Activated B cell treated with CpG ODN at 0.5 μM for 24 hours (primary cell): ENCODE measurements around the gene CAMK2G. TPM values are rescaled to one million over a fixed set of nuclear protein-coding genes. Genes with fewer than 3 reads are reported as not detected.

Experiments
- ATAC-seq: fragments of 200-7000 bp; cut with Tn5 transposase; one replicate; pipeline ENCODE4 v1.10.0; 2021; ENCODE audit warnings: low read depth, mild to moderate bottlenecking, moderate library complexity
- CTCF ChIA-PET: fragments of 350-600 bp; sonication (Branson Sonifier 250); formaldehyde crosslinking; loops from one replicate; lab custom pipeline; 2021; ENCODE audit warnings: antibody characterized with exemption; lab: Charles Lee
- POLR2A ChIA-PET: fragments of 350-600 bp; sonication (Branson Sonifier 250); formaldehyde crosslinking; loops from one replicate; lab custom pipeline; 2021; ENCODE audit warnings: antibody characterized with exemption; lab: Charles Lee
- DNase-seq: peaks from one replicate; pipeline ENCODE4 v3.0.0; 2022
- H3K27ac Mint-ChIP-seq: one replicate; pipeline ENCODE4 v1.8.0; 2020; ENCODE audit warnings: mixed read lengths
- H3K27me3 Mint-ChIP-seq: one replicate; pipeline ENCODE4 v1.8.0; 2021; ENCODE audit warnings: mixed read lengths
- H3K36me3 Mint-ChIP-seq: one replicate; pipeline ENCODE4 v1.8.0; 2021; ENCODE audit warnings: low read depth, mixed read lengths
- H3K4me1 Mint-ChIP-seq: one replicate; pipeline ENCODE4 v1.8.0; 2021; ENCODE audit warnings: mixed read lengths
- H3K4me3 Mint-ChIP-seq: one replicate; pipeline ENCODE4 v1.8.0; 2020; ENCODE audit warnings: mild to moderate bottlenecking, mixed read lengths
- H3K9me3 Mint-ChIP-seq: one replicate; pipeline ENCODE4 v1.8.0; 2020; ENCODE audit warnings: mixed read lengths
- CTCF ChIP-seq: fragments of 200-600 bp; IDR thresholded peaks from one replicate; pipeline ENCODE4 v1.8.0; 2022; ENCODE audit warnings: antibody characterized with exemption, mild to moderate bottlenecking
- intact Hi-C: fragments of 100-400 bp; cut with micrococcal nuclease; formaldehyde crosslinking; loops from one replicate; pipeline ENCODE4 v1.15.1; 2024
- total RNA-seq: library from RNA; stranded (reverse); gene quantifications from 2 replicates; pipeline ENCODE4 v1.2.3, GENCODE V29; 2022

CAMK2G gene
- total RNA-seq, 1 donor from 2014 or later, result 19.9 TPM

DNA sequence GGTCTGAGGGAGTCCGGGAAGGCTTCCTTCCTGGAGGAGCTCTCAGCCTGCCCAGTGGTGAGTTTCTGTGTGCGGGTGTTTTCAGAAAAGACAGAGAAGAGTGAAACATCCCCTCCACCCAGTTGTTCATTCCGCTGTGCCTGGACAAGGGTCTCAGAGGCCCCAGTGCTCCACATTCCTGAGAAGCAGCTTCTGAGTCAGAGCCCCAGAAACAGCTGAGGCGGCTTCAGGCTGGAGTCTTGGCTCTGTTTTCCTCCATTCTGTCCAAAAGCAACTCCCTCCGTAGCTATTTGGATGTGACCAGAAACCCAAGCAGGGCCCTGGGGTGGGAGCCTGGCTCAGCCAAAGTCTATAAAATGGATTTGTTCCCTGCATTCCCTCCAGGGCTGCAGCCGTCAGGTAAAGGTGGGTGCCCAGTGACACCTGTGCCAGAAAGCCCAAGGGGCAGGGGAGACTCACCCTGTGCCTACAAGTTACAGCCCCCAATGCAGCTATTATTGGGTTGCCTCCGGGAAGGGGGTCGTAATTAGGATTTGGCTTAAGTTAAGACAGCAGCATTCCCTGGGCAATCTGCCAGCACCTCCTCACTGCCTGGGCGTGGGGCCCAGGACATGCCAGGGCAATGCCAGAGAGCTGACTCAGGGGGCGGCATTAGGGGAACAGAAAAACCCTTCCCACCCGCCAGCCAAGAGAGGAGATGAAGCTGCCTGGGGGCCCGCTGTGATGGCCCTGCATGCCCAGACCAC lies 13.1 kb upstream of the CAMK2G start:
- ChIA-PET CTCF (interaction anchor here (1.0 to 10.8 kb wide), 15 partner anchors 7 to 347 kb away, joined by 3 to 181 read pairs (median 8); no protein-coding TSS in a partner anchor), POLR2A (interaction anchor here (0.6 kb wide), 1 partner anchor 792 kb away, joined by 6 read pairs; no protein-coding TSS in a partner anchor)
- no peak overlapping the region for H3K27ac Mint-ChIP-seq
- DNase-seq, result no peak
- TF ChIP-seq CTCF, result no peak
- peaks cover 11% of the 10 kb centered on the region for H3K4me1 Mint-ChIP-seq
- no peaks in the 10 kb centered on the region for H3K36me3 Mint-ChIP-seq
- intact Hi-C loops, result loop anchor here (5.0 kb wide), 2 partner anchors 1215 to 1350 kb away; partner anchors contain the start of gene COMTD1
- no peaks in the 10 kb centered on the region for H3K27me3 Mint-ChIP-seq
- H3K4me3 Mint-ChIP-seq, result no peak overlapping the region
- H3K9me3 Mint-ChIP-seq, result no peaks in the 10 kb centered on the region
- no peak for ATAC-seq

DNA sequence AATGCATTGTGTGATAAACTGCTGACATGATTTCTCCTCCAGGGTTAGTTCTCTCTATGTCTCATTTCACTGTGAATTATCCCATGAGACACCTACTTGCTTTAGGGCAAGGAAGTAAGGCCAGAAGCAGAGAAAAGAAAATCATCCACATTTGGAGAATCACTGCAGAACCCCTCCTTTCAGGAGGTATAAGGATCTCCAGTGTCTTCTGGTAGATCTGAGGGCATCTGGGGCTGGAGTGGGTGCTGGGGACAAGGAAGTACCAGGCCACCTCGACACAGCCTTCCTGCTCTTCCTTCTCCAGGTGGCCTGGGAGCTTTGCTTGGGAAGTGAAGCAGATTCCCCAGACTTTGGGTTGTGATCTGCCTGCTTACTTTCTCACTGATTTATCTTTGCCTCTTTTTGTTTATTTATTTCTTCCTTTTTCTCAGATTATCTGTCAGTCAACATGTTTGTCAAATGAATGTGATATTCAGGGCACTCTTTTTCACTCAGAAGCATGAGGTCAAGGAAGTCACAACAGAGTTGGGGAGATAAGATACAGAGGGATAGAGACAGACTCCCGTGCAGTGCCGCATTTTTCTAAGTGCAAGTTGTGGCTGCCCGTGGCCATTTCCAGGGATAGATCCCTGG lies 12.4 kb upstream of the CAMK2G start:
- Mint-ChIP-seq H3K9me3 (no peaks in the 10 kb centered on the region), H3K27ac (no peak overlapping the region), H3K27me3 (no peaks in the 10 kb centered on the region), H3K4me1 (peaks cover 11% of the 10 kb centered on the region), H3K4me3 (no peak overlapping the region), H3K36me3 (no peaks in the 10 kb centered on the region)
- intact Hi-C loops, result loop anchor here (1.0 to 5.0 kb wide), 7 partner anchors 54 to 1351 kb away; partner anchors contain the start of gene COMTD1
- DNase-seq, result no peak
- ATAC-seq, result no peak
- TF ChIP-seq CTCF, result no peak
- ChIA-PET POLR2A (interaction anchor here (0.6 to 1.3 kb wide), 3 partner anchors 190 to 791 kb away, joined by 3 to 6 read pairs (median 4); no protein-coding TSS in a partner anchor), CTCF (interaction anchor here (0.7 to 10.8 kb wide), 37 partner anchors 8 to 348 kb away, joined by 3 to 181 read pairs (median 4); partner anchors contain the start of gene PLAU)

DNA sequence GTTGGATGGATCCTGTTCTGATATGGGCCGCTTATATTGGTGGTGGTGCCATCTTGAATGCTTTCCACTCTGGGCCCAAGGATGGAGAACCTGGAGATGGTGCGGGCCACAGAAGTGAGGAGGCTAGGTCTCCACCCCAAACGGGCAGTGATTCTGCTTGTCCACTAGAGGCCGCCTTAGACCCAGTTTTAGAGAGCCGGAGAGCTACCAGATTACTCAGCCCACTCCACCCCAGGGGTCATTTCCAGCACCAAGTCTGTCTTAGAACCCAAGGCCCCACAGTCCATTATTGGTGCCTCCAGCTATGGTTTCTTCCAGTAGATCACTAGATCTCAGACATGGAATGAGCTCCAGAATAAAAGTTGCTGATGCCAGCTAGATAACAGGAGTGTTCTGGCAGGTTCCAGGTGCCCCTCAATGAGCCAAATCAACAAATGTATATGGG lies 11.8 kb upstream of the CAMK2G start:
- peak; percentile 97 for ATAC-seq
- Mint-ChIP-seq H3K27ac (no peak overlapping the region), H3K27me3 (no peaks in the 10 kb centered on the region), H3K4me1 (peaks cover 11% of the 10 kb centered on the region), H3K4me3 (no peak overlapping the region), H3K36me3 (no peaks in the 10 kb centered on the region), H3K9me3 (no peaks in the 10 kb centered on the region)
- no peak for TF ChIP-seq CTCF
- ChIA-PET CTCF (interaction anchor here (0.6 to 10.8 kb wide), 37 partner anchors 8 to 348 kb away, joined by 3 to 181 read pairs (median 4); partner anchors contain the start of gene PLAU), POLR2A (interaction anchor here (1.2 to 1.3 kb wide), 2 partner anchors 190 to 195 kb away, joined by 3 to 4 read pairs; no protein-coding TSS in a partner anchor)
- intact Hi-C loops, result loop anchor here (1.0 to 5.0 kb wide), 7 partner anchors 54 to 1351 kb away; partner anchors contain the start of gene COMTD1
- peak; percentile 52 for DNase-seq

- no peak for TF ChIP-seq CTCF
- H3K9me3 Mint-ChIP-seq, result no peaks in the 10 kb centered on the region
- ChIA-PET CTCF (interaction anchor here (1.0 to 10.8 kb wide), 4 partner anchors 37 to 219 kb away, joined by 4 to 140 read pairs (median 72); no protein-coding TSS in a partner anchor), POLR2A (no interaction called here)
- no peak overlapping the region for H3K27ac Mint-ChIP-seq
- H3K4me1 Mint-ChIP-seq, result peaks cover 16% of the 10 kb centered on the region
- no peaks in the 10 kb centered on the region for H3K27me3 Mint-ChIP-seq
- H3K4me3 Mint-ChIP-seq, result no peak overlapping the region
- H3K36me3 Mint-ChIP-seq, result no peaks in the 10 kb centered on the region
- ATAC-seq (no peak), DNase-seq (no peak)
- intact Hi-C loops, result no loop called here
Observed at GRCh38 chr10:73884017-73884416, 9.7 kb upstream of the CAMK2G start.
